Tibial nerve (tissue), 3 donors: Measurements from ENCODE around the gene ULK1.

ENCODE experiments used
- CTCF ChIP-seq, 5 experiments: fragments of 200-600 bp in 3 of 5; fragments of 450-650 bp in 2 of 5; sonication (generic) in 3 of 5; IDR thresholded peaks; one replicate each; pipeline ENCODE4 v1.5.1; 2016 to 2019; ENCODE audit warnings: antibody characterized with exemption in 5 of 5, mild to moderate bottlenecking in 3 of 5, moderate library complexity in 2 of 5
- POLR2A ChIP-seq, 2 donors: fragments of 450-650 bp; IDR thresholded peaks; one replicate each; pipeline ENCODE4 v1.6.1; 2017; ENCODE audit warnings: antibody characterized with exemption in 2 of 2, mild to moderate bottlenecking in 2 of 2, moderate library complexity in 2 of 2

DNA sequence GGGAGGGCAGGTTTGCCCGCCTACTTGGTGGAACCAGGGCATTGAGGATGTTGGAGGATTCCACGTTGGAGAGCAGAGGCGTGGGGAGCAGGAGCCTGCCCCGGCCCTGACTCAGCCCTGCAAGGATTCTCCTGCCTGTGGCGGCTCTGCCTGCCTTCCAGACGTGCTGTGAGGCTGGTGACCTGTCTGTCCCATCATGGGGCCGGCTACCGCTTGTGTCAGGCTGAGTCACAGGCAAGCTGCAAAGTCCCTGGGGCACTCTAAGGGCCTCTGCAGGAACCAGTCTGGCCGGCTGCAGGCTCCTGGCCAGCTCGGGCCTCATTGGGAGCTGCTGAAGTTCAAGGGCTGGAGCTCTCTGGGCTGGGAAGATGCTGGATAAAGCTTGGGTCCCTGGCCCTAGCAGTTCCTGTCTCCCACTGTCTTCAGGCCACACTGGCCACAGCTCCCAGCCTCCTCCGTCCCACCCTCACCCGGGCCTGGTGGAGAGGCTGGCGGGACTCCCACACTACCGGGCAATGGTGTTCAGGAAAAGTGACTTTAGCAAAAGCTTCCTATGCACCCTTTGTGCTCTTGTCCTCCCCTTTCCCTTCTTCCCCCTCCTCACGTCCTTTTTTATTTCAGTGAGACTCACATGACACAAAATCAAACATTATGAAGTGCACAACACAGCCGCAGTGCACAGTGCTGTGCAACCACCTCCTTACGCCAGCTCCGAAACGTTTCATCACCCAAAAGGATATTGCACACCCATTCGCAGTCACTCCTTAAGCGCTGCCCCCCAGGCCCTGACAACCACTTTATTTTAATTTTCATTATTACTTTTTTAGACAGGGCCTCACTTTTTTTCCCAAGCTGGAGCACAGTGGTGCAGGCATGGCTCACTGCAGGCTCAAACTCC, 22.0 kb upstream of the ULK1 start:
- TF ChIP-seq CTCF (IDR thresholded peaks at IDR 0.05) (no peak), POLR2A (IDR thresholded peaks at IDR 0.05) (no peak)
